NOMO-1 (cell line): ENCODE measurements around the gene TCTN1.
A peak's percentile ranks its signal among the peaks of the same experiment; 100 is the strongest.
"Not testable (repeated sequence)": the region's sequence is repeated elsewhere in the genome, so short reads cannot be mapped to it uniquely, and the experiment has no call there.

Experiments
- DNase-seq, 2 experiments: peaks; one replicate each; lab custom pipeline; 2025; ENCODE audit not compliant: unreplicated experiment in 2 of 2; lab: John Stamatoyannopoulos, UW

TCTN1 gene

GRCh38 chr12:110583137-110584059 lies 30.5 kb upstream of the TCTN1 start, which contains the start of gene PPTC7:
Gene PPTC7, minus strand, starts transcription at chr12:110583318. Its CDS starts 287 bp downstream, at chr12:110583031.
- peak; percentile 92 to 94 for DNase-seq

- DNase-seq = peak in 1 of 2 experiments; percentile 21
Observed at GRCh38 chr12:110585231-110585799, 28.6 kb upstream of the TCTN1 start.

- DNase-seq = not testable (repeated sequence)
Observed at GRCh38 chr12:110587102-110587501, 26.8 kb upstream of the TCTN1 start.

GRCh38 chr12:110590059-110590458 lies 23.9 kb upstream of the TCTN1 start:
- no peak for DNase-seq

- peak; percentile 48 to 99 for DNase-seq
Observed at GRCh38 chr12:110590806-110591326, 23.1 kb upstream of the TCTN1 start.

- no peak for DNase-seq
Observed at GRCh38 chr12:110591451-110592051, 22.4 kb upstream of the TCTN1 start.

- DNase-seq = no peak
Observed at GRCh38 chr12:110592078-110592477, 21.9 kb upstream of the TCTN1 start.

GRCh38 chr12:110592919-110593318 lies 21.0 kb upstream of the TCTN1 start:
- DNase-seq = not testable (repeated sequence)

- DNase-seq = no peak
Observed at GRCh38 chr12:110597885-110598284, 16.0 kb upstream of the TCTN1 start.

- peak in 1 of 2 experiments; percentile 62 for DNase-seq
Observed at GRCh38 chr12:110599334-110599733, 14.6 kb upstream of the TCTN1 start.

- DNase-seq = peak; percentile 47 to 83
Observed at GRCh38 chr12:110600254-110600653, 13.7 kb upstream of the TCTN1 start.

GRCh38 chr12:110602085-110602814 lies 11.7 kb upstream of the TCTN1 start:
- peak; percentile 29 to 79 for DNase-seq

GRCh38 chr12:110606253-110606611 lies 7.7 kb upstream of the TCTN1 start:
- DNase-seq = no peak

- no peak for DNase-seq
Observed at GRCh38 chr12:110613071-110613770, 708 bp upstream of the TCTN1 start.

- no peak for DNase-seq
Observed at GRCh38 chr12:110615171-110615570, 1.2 kb downstream of the TCTN1 start.

- no peak for DNase-seq
Observed at GRCh38 chr12:110616471-110617115, 2.7 kb downstream of the TCTN1 start.

GRCh38 chr12:110619534-110619953 lies 5.6 kb downstream of the TCTN1 start:
- no peak for DNase-seq

GRCh38 chr12:110622582-110622981 lies 8.7 kb downstream of the TCTN1 start:
- no peak for DNase-seq

- peak in 1 of 2 experiments; percentile 54 for DNase-seq
Observed at GRCh38 chr12:110627500-110628195, 13.7 kb downstream of the TCTN1 start.
